PC-9 (cell line): ENCODE results near the gene SLC8A1.

Experiments used
- EZH2 ChIP-seq: fragments of 200-600 bp; sonication (generic); IDR thresholded peaks from 2 replicates; pipeline ENCODE4 v1.8.0; 2017; ENCODE audit warnings: antibody characterized with exemption, low read depth
- TF ChIP-seq, protein P1 (sequence below): fragments of 200-600 bp; sonication (generic); conservative IDR thresholded peaks from 2 replicates; pipeline ENCODE4 v1.6.1; 2017; ENCODE audit warnings: mixed run types, antibody characterized with exemption, mild to moderate bottlenecking, moderate library complexity

DNA sequence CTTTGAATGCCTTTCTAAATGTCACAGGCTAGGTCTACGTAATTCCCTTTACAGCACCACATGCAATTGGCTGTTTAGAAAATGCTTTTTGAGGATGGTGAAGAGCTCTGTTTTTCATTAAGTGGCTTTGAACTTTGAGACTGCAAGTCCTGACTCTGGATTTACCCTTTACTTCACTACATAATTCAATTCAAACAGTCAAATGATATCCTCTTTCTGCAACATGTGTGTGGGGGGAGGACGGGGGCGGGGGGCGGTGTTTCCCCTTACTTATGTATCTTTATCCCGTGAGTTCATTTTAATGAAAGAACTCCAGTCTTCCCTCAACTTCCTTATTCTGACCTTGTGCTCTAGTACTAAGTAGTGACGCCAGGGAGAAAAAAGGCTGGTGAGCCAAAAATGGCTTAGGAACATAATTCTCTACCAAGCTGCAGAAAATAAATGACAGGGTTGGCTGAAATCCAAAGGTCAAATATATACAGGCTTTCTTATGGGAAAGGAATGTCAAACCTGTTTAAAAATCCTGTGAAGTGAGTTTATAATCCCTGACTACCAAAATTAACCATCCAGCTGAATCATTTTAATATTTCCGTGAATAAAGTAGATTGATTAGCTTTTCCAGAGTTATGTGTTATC, 119.6 kb downstream of the SLC8A1 start:
- TF ChIP-seq, protein P1, sequence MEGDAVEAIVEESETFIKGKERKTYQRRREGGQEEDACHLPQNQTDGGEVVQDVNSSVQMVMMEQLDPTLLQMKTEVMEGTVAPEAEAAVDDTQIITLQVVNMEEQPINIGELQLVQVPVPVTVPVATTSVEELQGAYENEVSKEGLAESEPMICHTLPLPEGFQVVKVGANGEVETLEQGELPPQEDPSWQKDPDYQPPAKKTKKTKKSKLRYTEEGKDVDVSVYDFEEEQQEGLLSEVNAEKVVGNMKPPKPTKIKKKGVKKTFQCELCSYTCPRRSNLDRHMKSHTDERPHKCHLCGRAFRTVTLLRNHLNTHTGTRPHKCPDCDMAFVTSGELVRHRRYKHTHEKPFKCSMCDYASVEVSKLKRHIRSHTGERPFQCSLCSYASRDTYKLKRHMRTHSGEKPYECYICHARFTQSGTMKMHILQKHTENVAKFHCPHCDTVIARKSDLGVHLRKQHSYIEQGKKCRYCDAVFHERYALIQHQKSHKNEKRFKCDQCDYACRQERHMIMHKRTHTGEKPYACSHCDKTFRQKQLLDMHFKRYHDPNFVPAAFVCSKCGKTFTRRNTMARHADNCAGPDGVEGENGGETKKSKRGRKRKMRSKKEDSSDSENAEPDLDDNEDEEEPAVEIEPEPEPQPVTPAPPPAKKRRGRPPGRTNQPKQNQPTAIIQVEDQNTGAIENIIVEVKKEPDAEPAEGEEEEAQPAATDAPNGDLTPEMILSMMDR: no peak
- no peak for TF ChIP-seq EZH2
